CD4-positive, alpha-beta T cell (primary cell): ENCODE measurements around the gene ADAM10. TPM values are rescaled to one million over a fixed set of nuclear protein-coding genes. Genes with fewer than 3 reads are reported as not detected.

Source experiments
- ATAC-seq: fragments of 200-7000 bp; cut with Tn5 transposase; one replicate; pipeline ENCODE4 v1.10.0; 2022; ENCODE audit warnings: mild to moderate bottlenecking; ENCODE audit not compliant: poor library complexity
- CTCF ChIA-PET: fragments of 350-600 bp; sonication (Branson Sonifier 250); formaldehyde crosslinking; loops from one replicate; lab custom pipeline; 2021; ENCODE audit warnings: antibody characterized with exemption, inconsistent platforms; lab: Charles Lee
- POLR2A ChIA-PET: fragments of 350-600 bp; sonication (Branson Sonifier 250); formaldehyde crosslinking; loops from one replicate; lab custom pipeline; 2021; ENCODE audit warnings: antibody characterized with exemption, inconsistent platforms; lab: Charles Lee
- DNase-seq, 14 experiments: peaks; one replicate each; pipeline ENCODE4 v3.0.0-alpha.2; 2013 to 2020; ENCODE audit warnings: mixed read lengths in 2 of 14
- H3K27ac ChIP-seq, 2 donors: one replicate each; pipeline versions ENCODE4 v1.5.1 to v1.7.0; 2013; ENCODE audit warnings: low read length in 2 of 2, low read depth in 1 of 2, mild to moderate bottlenecking in 1 of 2
- H3K27me3 ChIP-seq, 2 experiments: 1 replicate in 1 of 2; 2 replicates in 1 of 2; pipeline versions ENCODE4 v1.6.1 to v1.7.0; 2013; ENCODE audit warnings: low read length in 2 of 2, control low read depth in 1 of 2, mild to moderate bottlenecking in 1 of 2, moderate library complexity in 1 of 2; ENCODE audit not compliant: insufficient read depth in 2 of 2, control insufficient read depth in 1 of 2
- H3K36me3 ChIP-seq: one replicate; pipeline ENCODE4 v1.6.1; 2013; ENCODE audit warnings: low read length, control low read depth; ENCODE audit not compliant: insufficient read depth
- H3K4me1 ChIP-seq: one replicate; pipeline ENCODE4 v1.6.1; 2013; ENCODE audit warnings: low read length, control low read depth; ENCODE audit not compliant: insufficient read depth
- H3K4me3 ChIP-seq: one replicate; pipeline ENCODE4 v1.5.1; 2013; ENCODE audit warnings: mild to moderate bottlenecking, low read length, moderate library complexity
- H3K9me3 ChIP-seq, 2 experiments: 1 replicate in 1 of 2; 2 replicates in 1 of 2; pipeline versions ENCODE4 v1.6.1 to v1.7.0; 2013; ENCODE audit warnings: low read length in 2 of 2, mild to moderate bottlenecking in 2 of 2, control low read depth in 1 of 2, moderate library complexity in 1 of 2; ENCODE audit not compliant: control insufficient read depth in 1 of 2, insufficient read depth in 1 of 2
- H3K27ac Mint-ChIP-seq: one replicate; pipeline ENCODE4 v1.8.0; 2020; ENCODE audit warnings: mixed read lengths
- H3K27me3 Mint-ChIP-seq: one replicate; pipeline ENCODE4 v1.8.0; 2021; ENCODE audit warnings: mixed read lengths
- H3K36me3 Mint-ChIP-seq: one replicate; pipeline ENCODE4 v1.8.0; 2021; ENCODE audit warnings: low read depth, mixed read lengths
- H3K4me1 Mint-ChIP-seq: one replicate; pipeline ENCODE4 v1.8.0; 2021; ENCODE audit warnings: low read depth, mixed read lengths
- H3K4me3 Mint-ChIP-seq: one replicate; pipeline ENCODE4 v1.8.0; 2020; ENCODE audit warnings: mild to moderate bottlenecking, mixed read lengths
- H3K9me3 Mint-ChIP-seq: one replicate; pipeline ENCODE4 v1.8.0; 2020; ENCODE audit warnings: mixed read lengths
- CTCF ChIP-seq: fragments of 200-600 bp; IDR thresholded peaks from one replicate; pipeline ENCODE4 v1.8.0; 2022; ENCODE audit warnings: antibody characterized with exemption, mild to moderate bottlenecking
- intact Hi-C, 2 experiments: fragments of 100-400 bp; cut with DNase I in 1 of 2; cut with micrococcal nuclease in 1 of 2; formaldehyde crosslinking; loops; one replicate each; pipeline versions ENCODE4 v1.15.1 to v1.9.0; 2023 to 2025; cut with DNase I, micrococcal nuclease
- total RNA-seq, 174 experiments: library from RNA in 2 of 174; stranded (reverse) in 2 of 174; gene quantifications; one replicate each; pipeline ENCODE4 v1.2.3 and lab custom pipeline; 2021 to 2026

Gene ADAM10
- total RNA-seq, 2 experiments from 2014 or later, result 70.5 to 80.4 TPM

- Mint-ChIP-seq H3K9me3 (no peaks in the 10 kb centered on the region), H3K27me3 (no peaks in the 10 kb centered on the region), H3K4me3 (no peak overlapping the region), H3K36me3 (no peaks in the 10 kb centered on the region), H3K4me1 (no peaks in the 10 kb centered on the region), H3K27ac (no peak overlapping the region)
- Histone ChIP-seq H3K36me3 (no peaks in the 10 kb centered on the region), H3K27me3 (no peaks in the 10 kb centered on the region), H3K9me3 (no peaks in the 10 kb centered on the region), H3K27ac (no peak overlapping the region), H3K4me1 (no peaks in the 10 kb centered on the region), H3K4me3 (no peak overlapping the region)
- intact Hi-C loops, result no loop called here
- CTCF ChIA-PET, result no interaction called here
- DNase-seq (no peak), ATAC-seq (no peak)
- no peak for TF ChIP-seq CTCF
- POLR2A ChIA-PET, result no interaction called here
Observed at GRCh38 chr15:58561321-58561720, 188.2 kb downstream of the ADAM10 start.

GRCh38 chr15:58559904-58560588 is 189.5 kb downstream of the ADAM10 start:
- no peaks in the 10 kb centered on the region for H3K27me3 ChIP-seq
- intact Hi-C loops, result no loop called here
- ChIA-PET CTCF (no interaction called here), POLR2A (no interaction called here)
- H3K36me3 ChIP-seq, result no peaks in the 10 kb centered on the region
- no peak overlapping the region for H3K27ac ChIP-seq
- Mint-ChIP-seq H3K4me3 (no peak overlapping the region), H3K27me3 (no peaks in the 10 kb centered on the region), H3K27ac (no peak overlapping the region), H3K9me3 (no peaks in the 10 kb centered on the region), H3K36me3 (no peaks in the 10 kb centered on the region), H3K4me1 (no peaks in the 10 kb centered on the region)
- ATAC-seq, result no peak
- TF ChIP-seq CTCF, result no peak
- DNase-seq, result no peak
- H3K4me3 ChIP-seq, result no peak overlapping the region
- H3K4me1 ChIP-seq, result no peaks in the 10 kb centered on the region
- no peaks in the 10 kb centered on the region for H3K9me3 ChIP-seq

GRCh38 chr15:58558777-58559176 is 190.7 kb downstream of the ADAM10 start:
- H3K27me3 Mint-ChIP-seq, result no peaks in the 10 kb centered on the region

More at GRCh38 chr15:58558777-58559176, 190.7 kb downstream of the ADAM10 start:
- DNase-seq (no peak), ATAC-seq (no peak)
- Mint-ChIP-seq H3K27ac (no peak overlapping the region), H3K4me3 (no peak overlapping the region), H3K9me3 (no peaks in the 10 kb centered on the region), H3K36me3 (no peaks in the 10 kb centered on the region), H3K4me1 (no peaks in the 10 kb centered on the region)
- Histone ChIP-seq H3K27me3 (no peaks in the 10 kb centered on the region), H3K27ac (no peak overlapping the region), H3K4me1 (no peaks in the 10 kb centered on the region), H3K4me3 (no peak overlapping the region), H3K36me3 (no peaks in the 10 kb centered on the region), H3K9me3 (no peaks in the 10 kb centered on the region)
- intact Hi-C loops, result no loop called here
- ChIA-PET POLR2A (no interaction called here), CTCF (no interaction called here)
- TF ChIP-seq CTCF, result no peak
